ENCODE measurements around the gene NEDD4L.

Gene NEDD4L

DNA sequence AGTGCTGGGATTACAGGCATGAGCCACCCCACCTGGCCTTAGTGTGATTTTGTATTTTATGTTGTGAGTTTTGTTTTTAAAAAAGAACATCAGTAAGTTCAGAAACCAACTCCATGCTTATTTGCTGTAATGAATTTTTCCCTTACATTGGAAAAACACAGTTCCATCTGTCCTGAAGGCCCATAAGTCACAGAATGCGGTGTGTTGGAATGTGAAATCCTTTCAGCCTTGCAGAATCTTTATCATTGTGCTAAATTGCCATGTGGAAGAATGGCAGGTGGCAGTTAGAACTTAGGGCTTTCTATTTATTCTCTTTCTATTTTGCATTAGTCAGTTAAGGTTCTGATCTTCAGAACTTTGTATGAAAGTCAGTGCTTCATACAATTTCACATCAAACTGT, 52.6 kb downstream of the NEDD4L start:
- no peaks in the 10 kb centered on the region for H3K36me3 ChIP-seq (ENCODE audit: low read length)
- TF ChIP-seq EZH2phosphoT487 (conservative IDR thresholded peaks at IDR 0.05; ENCODE audit: low read length), result no peak
- TF ChIP-seq, protein P1, sequence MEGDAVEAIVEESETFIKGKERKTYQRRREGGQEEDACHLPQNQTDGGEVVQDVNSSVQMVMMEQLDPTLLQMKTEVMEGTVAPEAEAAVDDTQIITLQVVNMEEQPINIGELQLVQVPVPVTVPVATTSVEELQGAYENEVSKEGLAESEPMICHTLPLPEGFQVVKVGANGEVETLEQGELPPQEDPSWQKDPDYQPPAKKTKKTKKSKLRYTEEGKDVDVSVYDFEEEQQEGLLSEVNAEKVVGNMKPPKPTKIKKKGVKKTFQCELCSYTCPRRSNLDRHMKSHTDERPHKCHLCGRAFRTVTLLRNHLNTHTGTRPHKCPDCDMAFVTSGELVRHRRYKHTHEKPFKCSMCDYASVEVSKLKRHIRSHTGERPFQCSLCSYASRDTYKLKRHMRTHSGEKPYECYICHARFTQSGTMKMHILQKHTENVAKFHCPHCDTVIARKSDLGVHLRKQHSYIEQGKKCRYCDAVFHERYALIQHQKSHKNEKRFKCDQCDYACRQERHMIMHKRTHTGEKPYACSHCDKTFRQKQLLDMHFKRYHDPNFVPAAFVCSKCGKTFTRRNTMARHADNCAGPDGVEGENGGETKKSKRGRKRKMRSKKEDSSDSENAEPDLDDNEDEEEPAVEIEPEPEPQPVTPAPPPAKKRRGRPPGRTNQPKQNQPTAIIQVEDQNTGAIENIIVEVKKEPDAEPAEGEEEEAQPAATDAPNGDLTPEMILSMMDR (IDR thresholded peaks at IDR 0.05; ENCODE audit: insufficient read depth, low read length, poor library complexity, severe bottlenecking), result no peak
- no peaks in the 10 kb centered on the region for H3K9me3 ChIP-seq (ENCODE audit: insufficient read depth, low read length)
- no peak overlapping the region for H3K9ac ChIP-seq (ENCODE audit: low read length)
- no peaks in the 10 kb centered on the region for H3F3A ChIP-seq (ENCODE audit: insufficient read depth)
- no peaks in the 10 kb centered on the region for H3K79me2 ChIP-seq (ENCODE audit: insufficient read depth, low read length)
- no peaks in the 10 kb centered on the region for H3K9me2 ChIP-seq (replicated peaks; ENCODE audit: insufficient read depth, low read length)
- H3K27me3 ChIP-seq (ENCODE audit: low read length), result no peaks in the 10 kb centered on the region
- H2AFZ ChIP-seq (ENCODE audit: low read depth, low read length, severe bottlenecking), result no peak overlapping the region
- no peak overlapping the region for H3K4me2 ChIP-seq (ENCODE audit: low read depth, low read length, poor library complexity, severe bottlenecking)
- no peaks in the 10 kb centered on the region for H4K20me1 ChIP-seq (ENCODE audit: low read depth, low read length)
- no peak overlapping the region for H3K27ac ChIP-seq (ENCODE audit: low read depth, low read length)
- H3K4me3 ChIP-seq (ENCODE audit: insufficient read depth, low read length, poor library complexity, severe bottlenecking), result no peak overlapping the region

DNA sequence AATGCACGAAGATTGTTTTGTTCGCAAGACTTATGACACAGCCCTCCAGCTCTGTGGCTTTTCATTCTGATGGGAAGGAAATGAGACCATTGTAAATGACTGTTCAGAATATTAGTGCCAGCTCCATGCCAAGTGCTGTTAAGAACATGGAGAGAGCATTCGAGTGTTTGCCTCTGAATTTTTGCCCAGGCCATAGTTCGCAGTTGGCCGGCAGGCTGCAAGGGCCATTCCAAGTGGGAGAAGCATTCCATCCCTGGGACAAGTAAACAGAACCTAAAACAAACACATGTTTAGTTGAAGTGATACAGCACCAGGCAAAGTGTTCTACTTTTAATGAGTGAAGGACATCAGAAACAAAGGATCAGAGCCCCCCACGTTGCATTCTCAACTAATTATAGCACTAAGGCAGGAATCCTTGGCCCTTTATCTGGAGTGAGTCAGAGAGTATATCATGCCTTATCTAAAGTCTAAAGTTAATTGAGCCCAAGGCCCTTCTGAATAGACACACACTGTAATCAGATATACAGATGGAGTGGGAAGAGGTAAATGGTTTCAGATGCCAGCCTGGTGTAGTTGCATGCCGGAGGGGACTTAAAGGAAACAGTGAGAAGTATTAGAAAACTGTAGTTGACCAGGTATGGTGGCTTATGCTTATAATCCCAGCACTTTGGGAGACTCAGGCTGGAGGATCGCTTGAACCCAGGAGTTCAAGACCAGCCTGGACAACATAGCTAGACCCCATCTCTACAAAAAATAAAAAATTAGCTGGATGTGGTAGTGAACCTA, 53.3 kb downstream of the NEDD4L start:
- no peaks in the 10 kb centered on the region for H3K9me2 ChIP-seq (replicated peaks; ENCODE audit: insufficient read depth, low read length)

DNA sequence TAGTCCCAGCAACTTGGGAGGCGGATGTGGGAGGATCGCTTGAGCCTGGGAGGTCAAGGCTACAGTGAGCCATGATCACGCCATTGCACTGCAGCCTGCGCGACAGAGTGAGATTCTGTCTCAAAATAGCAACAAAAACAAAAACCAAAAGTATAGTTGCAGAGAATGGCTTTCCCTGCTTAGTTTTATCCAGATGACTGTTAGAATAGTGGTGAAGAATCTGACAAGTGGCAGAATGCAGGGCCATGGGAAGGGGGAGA, 53.8 kb downstream of the NEDD4L start:
- Histone ChIP-seq H2AFZ (ENCODE audit: low read depth, low read length, severe bottlenecking) (no peak overlapping the region), H3K36me3 (ENCODE audit: low read length) (no peaks in the 10 kb centered on the region), H3K9me3 (ENCODE audit: insufficient read depth, low read length) (no peaks in the 10 kb centered on the region), H3K4me2 (ENCODE audit: low read depth, low read length, poor library complexity, severe bottlenecking) (no peak overlapping the region), H3K79me2 (ENCODE audit: insufficient read depth, low read length) (no peaks in the 10 kb centered on the region), H3K9ac (ENCODE audit: low read length) (no peak overlapping the region), H3F3A (ENCODE audit: insufficient read depth) (no peaks in the 10 kb centered on the region), H4K20me1 (ENCODE audit: low read depth, low read length) (no peaks in the 10 kb centered on the region), H3K4me3 (ENCODE audit: insufficient read depth, low read length, poor library complexity, severe bottlenecking) (no peak overlapping the region), H3K9me2 (replicated peaks; ENCODE audit: insufficient read depth, low read length) (no peaks in the 10 kb centered on the region), H3K27ac (ENCODE audit: low read depth, low read length) (no peak overlapping the region), H3K27me3 (ENCODE audit: low read length) (no peaks in the 10 kb centered on the region)
- TF ChIP-seq EZH2phosphoT487 (conservative IDR thresholded peaks at IDR 0.05; ENCODE audit: low read length), result no peak
- TF ChIP-seq, protein P1 (IDR thresholded peaks at IDR 0.05; ENCODE audit: insufficient read depth, low read length, poor library complexity, severe bottlenecking), result no peak

More for the DNA sequence above, 53.3 kb downstream of the NEDD4L start:
- H3K27me3 ChIP-seq (ENCODE audit: low read length), result no peaks in the 10 kb centered on the region
- H3F3A ChIP-seq (ENCODE audit: insufficient read depth), result no peaks in the 10 kb centered on the region
- no peaks in the 10 kb centered on the region for H3K79me2 ChIP-seq (ENCODE audit: insufficient read depth, low read length)
- no peak overlapping the region for H3K9ac ChIP-seq (ENCODE audit: low read length)
- H4K20me1 ChIP-seq (ENCODE audit: low read depth, low read length), result no peaks in the 10 kb centered on the region
- H3K27ac ChIP-seq (ENCODE audit: low read depth, low read length), result no peak overlapping the region
- no peak overlapping the region for H3K4me3 ChIP-seq (ENCODE audit: insufficient read depth, low read length, poor library complexity, severe bottlenecking)
- no peaks in the 10 kb centered on the region for H3K36me3 ChIP-seq (ENCODE audit: low read length)
- no peak overlapping the region for H3K4me2 ChIP-seq (ENCODE audit: low read depth, low read length, poor library complexity, severe bottlenecking)
- TF ChIP-seq EZH2phosphoT487 (conservative IDR thresholded peaks at IDR 0.05; ENCODE audit: low read length), result no peak
- TF ChIP-seq, protein P1 (IDR thresholded peaks at IDR 0.05; ENCODE audit: insufficient read depth, low read length, poor library complexity, severe bottlenecking), result no peak
- no peaks in the 10 kb centered on the region for H3K9me3 ChIP-seq (ENCODE audit: insufficient read depth, low read length)
- H2AFZ ChIP-seq (ENCODE audit: low read depth, low read length, severe bottlenecking), result no peak overlapping the region
